Mesenteric fat pad (tissue), 1 donor: ENCODE measurements around the gene FUT9. TPM values are rescaled to one million over a fixed set of nuclear protein-coding genes. Genes with fewer than 3 reads are reported as not detected.
"Not testable (repeated sequence)": the region's sequence is repeated elsewhere in the genome, so short reads cannot be mapped to it uniquely, and the experiment has no call there.

ENCODE experiments used
- DNase-seq: peaks from one replicate; pipeline ENCODE4 v3.0.0-alpha.2; 2020; ENCODE audit warnings: low spot score
- total RNA-seq: library from RNA; stranded (reverse); fragmentation: NEBNext Ultra II Directional; extraction: Animal tissue kit (Norgen Biotek cat#: 25700); gene quantifications from one replicate; pipeline ENCODE4 v1.2.1, GENCODE V29; 2021
- donor health status: DM: yes; HTN: yes; CAD: no.

The FUT9 gene
- total RNA-seq, 1 donor from 2014 or later, result not detected

DNA sequence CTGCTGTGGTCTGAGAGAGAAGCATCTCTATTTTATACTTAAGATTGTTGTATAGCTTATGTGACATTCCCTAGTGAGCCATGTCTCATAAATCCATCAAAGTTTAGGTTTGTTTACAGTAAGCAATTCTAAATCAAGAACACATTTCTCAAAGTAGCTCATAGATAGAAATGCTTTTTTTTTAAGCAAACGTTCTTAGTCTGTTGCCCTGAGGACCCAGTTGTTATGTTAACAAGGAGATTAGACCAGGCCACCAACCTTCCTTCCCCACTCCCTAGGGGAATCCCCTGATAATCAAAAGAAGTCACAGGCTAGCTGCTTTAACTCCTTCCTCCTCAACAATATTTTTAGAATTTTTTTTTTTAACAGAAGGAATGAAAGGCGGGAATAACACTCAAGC, 169.0 kb downstream of the FUT9 start:
- DNase-seq, result no peak

DNA sequence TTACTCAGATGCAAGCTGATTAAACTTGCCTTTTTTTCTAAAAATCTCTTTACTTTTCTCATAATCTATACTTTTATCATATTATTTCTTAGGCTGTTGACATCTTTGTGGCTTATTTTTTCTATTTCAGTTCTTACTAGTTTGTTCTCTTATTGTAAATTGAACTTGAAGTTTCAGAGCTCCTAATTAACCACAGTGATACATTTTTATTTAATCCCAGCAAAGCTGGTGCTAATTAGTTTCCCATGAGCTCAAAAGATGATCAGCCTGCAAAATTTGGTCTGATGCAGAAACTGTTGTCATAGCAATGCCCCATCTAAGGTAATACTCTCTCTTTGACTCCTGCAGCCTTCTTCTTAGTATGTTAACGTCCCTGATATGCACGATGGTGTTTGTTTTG, 170.3 kb downstream of the FUT9 start:
- DNase-seq, result no peak

GRCh38 chr6:96186516-96187195, 170.9 kb downstream of the FUT9 start:
- no peak for DNase-seq

DNA sequence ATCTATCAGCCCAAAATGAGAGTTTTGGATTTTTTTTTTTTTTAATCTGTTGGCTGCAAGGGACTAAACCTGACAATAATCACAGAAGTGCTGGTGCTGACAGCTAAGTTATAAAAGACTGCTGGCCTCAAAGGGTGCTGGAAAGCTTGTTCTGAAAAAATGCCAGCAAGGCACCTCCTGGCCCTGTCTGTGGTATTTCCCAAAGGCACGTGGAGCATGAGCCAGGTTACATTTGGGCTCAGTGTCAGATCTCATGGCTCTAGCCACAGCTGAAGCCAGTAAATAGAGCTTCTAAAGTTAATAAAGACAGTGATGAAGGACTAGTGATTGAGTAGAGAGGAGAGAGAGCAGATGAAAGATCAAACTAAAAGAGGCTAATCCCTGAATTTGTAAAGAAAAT, 178.9 kb downstream of the FUT9 start:
- DNase-seq, result no peak

GRCh38 chr6:96195272-96195671, 179.5 kb downstream of the FUT9 start:
- DNase-seq, result no peak

GRCh38 chr6:96196633-96197032, 180.9 kb downstream of the FUT9 start:
- DNase-seq, result no peak

DNA sequence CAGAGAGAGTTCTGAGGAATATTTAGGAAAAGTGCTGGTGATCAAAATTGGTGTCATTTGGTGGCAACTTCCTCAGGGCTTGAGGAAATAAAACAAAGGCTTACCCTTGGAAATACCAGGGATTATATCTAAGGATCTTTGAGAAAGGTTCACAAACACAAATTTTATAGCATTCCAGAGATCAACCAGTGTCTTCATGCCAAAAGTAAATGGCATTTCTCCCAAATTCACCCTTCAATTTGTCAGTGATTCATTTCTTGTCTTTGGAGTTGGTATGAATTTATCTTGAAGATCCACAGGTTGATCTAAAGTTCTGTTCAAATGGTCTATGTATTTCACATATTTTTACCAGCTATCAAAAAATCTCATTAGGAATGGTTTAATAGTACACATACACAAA, 181.5 kb downstream of the FUT9 start:
- DNase-seq, result no peak

GRCh38 chr6:96202571-96202970, 186.8 kb downstream of the FUT9 start:
- no peak for DNase-seq

- DNase-seq, result no peak
Observed at GRCh38 chr6:96211341-96211740, 195.6 kb downstream of the FUT9 start.

- no peak for DNase-seq
Observed at GRCh38 chr6:96212066-96212465, 196.3 kb downstream of the FUT9 start.

GRCh38 chr6:96213784-96214183, 198.0 kb downstream of the FUT9 start:
- DNase-seq, result no peak

GRCh38 chr6:96223695-96224094, 207.9 kb downstream of the FUT9 start:
- DNase-seq, result no peak

DNA sequence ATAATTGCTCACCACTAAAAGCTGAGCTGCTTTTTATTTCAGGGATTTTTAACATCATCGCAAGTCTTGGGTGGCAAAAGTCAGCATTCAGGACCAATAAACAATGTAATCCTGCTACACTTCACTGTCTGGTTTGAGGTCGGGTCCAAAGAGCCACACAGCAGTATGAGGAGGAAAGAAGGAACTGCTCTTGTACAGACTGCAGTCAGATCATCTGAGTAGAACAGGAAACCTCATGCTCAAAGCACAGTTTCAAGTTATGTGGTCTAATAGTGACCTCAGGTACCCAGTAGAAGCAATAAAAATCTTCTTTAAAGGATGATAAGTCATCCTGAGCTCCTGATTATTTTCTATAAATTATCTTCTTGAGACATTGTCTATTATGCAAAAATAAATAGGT, 211.4 kb downstream of the FUT9 start:
- no peak for DNase-seq

- DNase-seq, result no peak
Observed at GRCh38 chr6:96234444-96234843, 218.7 kb downstream of the FUT9 start.

GRCh38 chr6:96235927-96236326, 220.2 kb downstream of the FUT9 start:
- no peak for DNase-seq

- no peak for DNase-seq
Observed at GRCh38 chr6:96236471-96236870, 220.7 kb downstream of the FUT9 start.

- DNase-seq, result no peak
Observed at GRCh38 chr6:96237638-96238347, 222.0 kb downstream of the FUT9 start.

DNA sequence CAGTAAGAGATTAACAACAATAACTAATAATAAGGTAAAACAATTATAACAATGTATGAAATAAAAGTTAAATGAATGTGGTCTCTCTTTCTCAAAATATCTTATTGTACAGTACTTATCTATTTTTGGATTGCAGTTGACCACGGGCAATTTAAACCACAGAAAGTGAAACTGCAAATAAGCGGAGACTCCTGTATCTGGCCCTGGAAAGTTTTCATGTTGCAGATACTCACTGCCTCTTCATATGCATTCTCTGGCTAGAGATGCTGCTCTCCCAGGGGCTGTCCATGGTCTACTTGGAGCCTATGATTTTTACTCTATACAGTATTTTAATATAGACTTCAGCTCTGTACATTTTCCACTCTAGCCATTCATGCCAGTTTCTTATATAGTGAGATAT, 230.8 kb downstream of the FUT9 start:
- DNase-seq, result no peak

DNA sequence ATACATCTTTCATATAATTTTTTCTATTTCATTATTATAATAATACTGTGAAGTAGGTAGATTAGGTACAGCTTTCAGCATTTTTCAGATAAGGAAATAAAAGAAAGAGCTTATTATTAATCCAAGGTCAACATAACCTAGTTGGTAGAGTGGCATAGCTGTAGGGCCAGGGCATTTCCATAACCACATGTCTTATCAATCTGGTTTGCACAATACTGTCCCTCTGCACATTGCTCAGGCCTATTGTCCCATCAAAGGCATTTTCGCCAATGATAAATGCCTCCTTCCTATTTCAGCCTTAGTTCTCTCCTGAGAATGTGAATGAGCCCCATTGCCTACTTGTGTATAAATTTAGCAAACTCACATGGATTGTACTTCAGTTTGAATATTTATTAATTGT, 234.0 kb downstream of the FUT9 start:
- DNase-seq, result no peak

DNA sequence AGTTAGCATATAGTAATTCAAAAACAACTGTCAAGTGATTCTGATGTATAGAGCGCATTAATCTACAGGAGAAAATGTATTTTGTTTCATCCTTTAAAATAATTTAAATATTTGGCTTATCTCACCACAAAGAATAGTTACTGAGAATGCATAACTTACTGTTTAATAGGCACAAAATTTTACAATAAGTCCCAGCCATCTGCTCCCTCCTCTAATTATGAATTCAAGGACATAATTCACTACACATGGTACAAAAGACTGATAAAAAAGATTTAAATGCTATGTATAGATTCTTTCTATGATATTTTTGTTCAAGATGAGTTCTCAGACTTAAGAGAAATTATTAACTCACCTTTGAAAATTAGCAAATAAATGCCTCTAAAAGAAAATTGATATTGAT, 242.0 kb downstream of the FUT9 start:
- no peak for DNase-seq

DNA sequence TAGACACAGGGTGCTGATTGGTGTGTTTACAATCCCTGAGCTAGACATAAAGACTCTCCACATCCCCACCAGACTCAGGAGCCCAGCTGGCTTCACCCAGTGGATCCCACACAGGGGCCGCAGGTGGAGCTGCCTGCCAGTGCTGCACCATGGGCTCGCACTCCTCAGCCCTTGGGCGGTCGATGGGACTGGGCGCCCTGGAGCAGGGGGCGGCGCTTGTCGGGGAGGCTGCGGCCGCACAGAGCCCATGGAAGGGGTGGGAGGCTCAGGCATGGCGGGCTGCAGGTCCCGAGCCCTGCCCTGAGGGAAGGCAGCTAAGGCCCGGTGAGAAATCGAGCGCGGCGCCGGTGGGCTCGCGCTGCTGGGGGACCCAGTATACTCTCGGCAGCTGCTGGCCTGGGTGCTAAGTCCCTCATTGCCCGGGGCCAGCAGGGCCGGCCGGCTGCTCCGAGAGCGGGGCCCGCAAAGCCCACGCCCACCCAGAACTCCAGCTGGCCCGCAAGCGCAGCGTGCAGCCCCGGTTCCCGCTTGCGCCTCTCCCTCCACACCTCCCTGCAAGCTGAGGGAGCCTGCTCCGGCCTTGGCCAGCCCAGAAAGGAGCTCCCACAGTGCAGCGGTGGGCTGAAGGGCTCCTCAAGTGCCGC, 245.1 kb downstream of the FUT9 start:
- DNase-seq, result not testable (repeated sequence)
